NB4 (cell line): ENCODE results near the gene RNASET2.

Source experiments
- DNase-seq: peaks from one replicate; pipeline ENCODE4 v3.0.0; 2010; ENCODE audit warnings: low read depth
- H3K4me3 ChIP-seq: one replicate; pipeline ENCODE4 v1.5.1; 2011; ENCODE audit warnings: mild to moderate bottlenecking, low read depth, low read length, moderate library complexity
- MYC ChIP-seq: IDR thresholded peaks from 2 replicates; pipeline ENCODE4 v1.6.1; 2011; ENCODE audit warnings: low read depth, low read length
- POLR2A ChIP-seq: IDR thresholded peaks from 2 replicates; pipeline ENCODE4 v1.6.1; 2011; ENCODE audit warnings: mild to moderate bottlenecking; ENCODE audit not compliant: insufficient read length; ENCODE audit errors: extremely low read depth
- TF ChIP-seq, protein P1 (sequence below): IDR thresholded peaks from 2 replicates; pipeline ENCODE4 v1.6.1; 2011; ENCODE audit warnings: low read depth, low read length
- TF ChIP-seq, protein P2 (sequence below): IDR thresholded peaks from one replicate; pipeline ENCODE4 v1.5.1; 2012; ENCODE audit warnings: low read depth, low read length

The RNASET2 gene

GRCh38 chr6:166940643-166941068 is 15.7 kb downstream of the RNASET2 start:
- no peak for DNase-seq
- no peak overlapping the region for H3K4me3 ChIP-seq
- no peak for TF ChIP-seq POLR2A
- TF ChIP-seq, protein P1, sequence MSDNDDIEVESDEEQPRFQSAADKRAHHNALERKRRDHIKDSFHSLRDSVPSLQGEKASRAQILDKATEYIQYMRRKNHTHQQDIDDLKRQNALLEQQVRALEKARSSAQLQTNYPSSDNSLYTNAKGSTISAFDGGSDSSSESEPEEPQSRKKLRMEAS, result no peak
- no peak for TF ChIP-seq MYC
- TF ChIP-seq, protein P2, sequence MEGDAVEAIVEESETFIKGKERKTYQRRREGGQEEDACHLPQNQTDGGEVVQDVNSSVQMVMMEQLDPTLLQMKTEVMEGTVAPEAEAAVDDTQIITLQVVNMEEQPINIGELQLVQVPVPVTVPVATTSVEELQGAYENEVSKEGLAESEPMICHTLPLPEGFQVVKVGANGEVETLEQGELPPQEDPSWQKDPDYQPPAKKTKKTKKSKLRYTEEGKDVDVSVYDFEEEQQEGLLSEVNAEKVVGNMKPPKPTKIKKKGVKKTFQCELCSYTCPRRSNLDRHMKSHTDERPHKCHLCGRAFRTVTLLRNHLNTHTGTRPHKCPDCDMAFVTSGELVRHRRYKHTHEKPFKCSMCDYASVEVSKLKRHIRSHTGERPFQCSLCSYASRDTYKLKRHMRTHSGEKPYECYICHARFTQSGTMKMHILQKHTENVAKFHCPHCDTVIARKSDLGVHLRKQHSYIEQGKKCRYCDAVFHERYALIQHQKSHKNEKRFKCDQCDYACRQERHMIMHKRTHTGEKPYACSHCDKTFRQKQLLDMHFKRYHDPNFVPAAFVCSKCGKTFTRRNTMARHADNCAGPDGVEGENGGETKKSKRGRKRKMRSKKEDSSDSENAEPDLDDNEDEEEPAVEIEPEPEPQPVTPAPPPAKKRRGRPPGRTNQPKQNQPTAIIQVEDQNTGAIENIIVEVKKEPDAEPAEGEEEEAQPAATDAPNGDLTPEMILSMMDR, result no peak

DNA sequence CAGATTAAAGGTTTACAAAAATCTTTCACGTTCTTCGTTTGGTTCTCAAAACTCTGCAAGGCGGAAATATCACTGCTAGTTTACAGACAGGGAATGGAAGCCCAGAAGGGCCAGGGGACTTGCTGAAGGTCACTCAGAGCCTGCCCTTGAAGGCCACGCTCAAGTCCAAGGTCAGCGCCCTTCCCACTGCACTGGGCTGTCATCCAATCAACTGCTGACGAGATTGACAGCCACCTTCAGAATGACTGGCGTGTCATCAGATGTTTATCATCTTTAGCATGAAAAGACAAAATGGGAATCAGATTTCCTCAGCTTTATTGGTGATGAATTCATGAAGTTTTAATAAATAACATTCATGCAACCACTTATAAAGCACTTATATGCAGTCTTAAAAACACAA is 16.5 kb downstream of the RNASET2 start:
- DNase-seq, result no peak
- H3K4me3 ChIP-seq, result no peak overlapping the region
- TF ChIP-seq, protein P2, result no peak
- TF ChIP-seq MYC, result no peak
- no peak for TF ChIP-seq POLR2A
- TF ChIP-seq, protein P1, result no peak

DNA sequence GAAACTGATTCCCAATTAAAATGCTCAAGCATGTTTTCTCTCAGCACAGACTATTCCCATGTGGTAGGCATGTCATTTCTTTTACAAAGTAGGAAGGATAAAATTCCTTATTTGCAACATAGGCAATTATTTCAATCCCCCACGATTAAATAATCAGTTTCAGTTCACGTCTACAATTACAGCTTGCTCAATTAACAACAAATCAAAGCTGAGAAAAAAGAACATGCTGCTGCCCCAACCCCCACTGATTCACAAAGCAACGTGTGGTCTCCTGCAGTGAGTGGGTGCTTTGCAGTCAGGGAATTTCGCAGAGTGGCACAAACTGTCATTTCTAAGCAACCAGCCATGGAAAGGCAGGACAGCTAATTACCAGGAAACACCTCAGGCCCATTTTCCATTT is 17.0 kb downstream of the RNASET2 start:
- no peak for DNase-seq
- H3K4me3 ChIP-seq, result no peak overlapping the region
- TF ChIP-seq POLR2A, result no peak
- TF ChIP-seq, protein P2, result no peak
- TF ChIP-seq, protein P1, result no peak
- TF ChIP-seq MYC, result no peak

- TF ChIP-seq MYC, result no peak
- TF ChIP-seq, protein P2, result no peak
- TF ChIP-seq POLR2A, result no peak
- TF ChIP-seq, protein P1, result no peak
- DNase-seq, result no peak
- H3K4me3 ChIP-seq, result no peak overlapping the region
These were observed 17.6 kb downstream of the RNASET2 start for GRCh38 chr6:166938704-166939103.

DNA sequence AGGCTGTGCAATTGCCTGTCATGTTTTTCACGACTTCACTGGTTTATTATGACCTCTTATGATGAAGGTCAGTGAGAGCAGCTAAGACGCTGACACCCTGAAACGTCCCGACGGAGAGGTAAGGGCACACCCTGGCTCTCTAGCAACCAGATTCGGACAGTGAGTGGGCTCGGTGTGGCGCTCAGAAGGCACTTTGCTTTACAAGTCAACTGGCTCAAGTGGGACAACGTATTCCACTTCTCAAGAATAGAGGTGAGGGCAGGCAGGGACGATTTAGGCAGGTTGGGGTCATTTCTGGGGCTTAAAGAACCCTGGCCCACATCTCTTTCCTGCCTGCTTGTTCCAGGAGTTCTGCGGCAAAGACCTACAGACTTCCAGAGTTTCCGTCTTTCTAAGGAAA is 18.2 kb downstream of the RNASET2 start:
- H3K4me3 ChIP-seq, result no peak overlapping the region

More for the DNA sequence above, 18.2 kb downstream of the RNASET2 start:
- no peak for DNase-seq
- no peak for TF ChIP-seq MYC
- TF ChIP-seq, protein P2, result no peak
- TF ChIP-seq POLR2A, result no peak
- TF ChIP-seq, protein P1, result no peak
